Iris pigment epithelial cell (primary cell): ENCODE data around the gene HS6ST2.
"Not testable (repeated sequence)": the region's sequence is repeated elsewhere in the genome, so short reads cannot be mapped to it uniquely, and the experiment has no call there.

Experiments
- DNase-seq: peaks from one replicate; pipeline ENCODE4 v3.0.0-alpha.2; 2011; ENCODE audit warnings: low read depth

Gene HS6ST2

GRCh38 chrX:132940727-132941327 lies 17.6 kb downstream of the HS6ST2 start:
- no peak for DNase-seq

- DNase-seq: no peak
These were observed 25.3 kb downstream of the HS6ST2 start for GRCh38 chrX:132933170-132933569.

GRCh38 chrX:132924426-132924825 lies 34.0 kb downstream of the HS6ST2 start:
- no peak for DNase-seq

- no peak for DNase-seq
These were observed 39.9 kb downstream of the HS6ST2 start for GRCh38 chrX:132918523-132918922.

GRCh38 chrX:132916349-132916748 lies 42.1 kb downstream of the HS6ST2 start:
- no peak for DNase-seq

- DNase-seq: peak; percentile 83
These were observed 48.8 kb downstream of the HS6ST2 start for GRCh38 chrX:132909643-132910042.

GRCh38 chrX:132908891-132909290 lies 49.5 kb downstream of the HS6ST2 start:
- peak; percentile 1 for DNase-seq

- peak; percentile 18 for DNase-seq
These were observed 57.7 kb downstream of the HS6ST2 start for GRCh38 chrX:132900633-132901293.

- DNase-seq: no peak
These were observed 70.9 kb downstream of the HS6ST2 start for GRCh38 chrX:132887569-132887968.

GRCh38 chrX:132883358-132883915 lies 75.0 kb downstream of the HS6ST2 start:
- DNase-seq: no peak

- not testable (repeated sequence) for DNase-seq
These were observed 77.7 kb downstream of the HS6ST2 start for GRCh38 chrX:132880753-132881152.

GRCh38 chrX:132877954-132878536 lies 80.4 kb downstream of the HS6ST2 start:
- no peak for DNase-seq

GRCh38 chrX:132876523-132877338 lies 81.7 kb downstream of the HS6ST2 start:
- DNase-seq: no peak

- no peak for DNase-seq
These were observed 82.5 kb downstream of the HS6ST2 start for GRCh38 chrX:132875650-132876522.

- DNase-seq: no peak
These were observed 95.9 kb downstream of the HS6ST2 start for GRCh38 chrX:132862562-132862961.

GRCh38 chrX:132861076-132861475 lies 97.4 kb downstream of the HS6ST2 start:
- DNase-seq: no peak

GRCh38 chrX:132860200-132860599 lies 98.2 kb downstream of the HS6ST2 start:
- no peak for DNase-seq

GRCh38 chrX:132858018-132858417 lies 100.4 kb downstream of the HS6ST2 start:
- peak; percentile 86 for DNase-seq

GRCh38 chrX:132855780-132856341 lies 102.6 kb downstream of the HS6ST2 start:
- no peak for DNase-seq

- peak; percentile 60 for DNase-seq
These were observed 105.4 kb downstream of the HS6ST2 start for GRCh38 chrX:132853040-132853439.
